Measurements from ENCODE around the gene SUGP2. TPM values are rescaled to one million over a fixed set of nuclear protein-coding genes. Genes with fewer than 3 reads are reported as not detected.

SUGP2 gene
- polyA plus RNA-seq, 1 donor (not counting 4 experiments of a cell fraction or from before 2014, with no cell fraction given): 51.2 TPM

- H3K79me2 ChIP-seq (ENCODE audit: control insufficient read depth, insufficient read depth, low read length): no peaks in the 10 kb centered on the region
Measured at GRCh38 chr19:18966307-18966706, 67.0 kb downstream of the SUGP2 start.

GRCh38 chr19:18964121-18964520 is 69.2 kb downstream of the SUGP2 start:
- no peak overlapping the region for H3K27ac ChIP-seq (ENCODE audit: control insufficient read depth, insufficient read depth, low read length)

More at GRCh38 chr19:18966307-18966706, 67.0 kb downstream of the SUGP2 start:
- dilution Hi-C loops (cut with MboI; ENCODE audit: extremely low pct_ligation_motif_present, low sequenced_read_pairs): no loop called here
- no peak for DNase-seq (ENCODE audit: low read depth, low spot score)
- Histone ChIP-seq H3K36me3 (ENCODE audit: control insufficient read depth in 2 of 2, extremely low read depth in 1 of 2, insufficient read depth in 2 of 2, low read length in 2 of 2) (no peaks in the 10 kb centered on the region), H3K9ac (ENCODE audit: control insufficient read depth, extremely low read depth, insufficient read depth, low read length) (no peak overlapping the region), H3K9me1 (ENCODE audit: control insufficient read depth, extremely low read depth, insufficient read depth, low read length) (no peaks in the 10 kb centered on the region), H4K20me1 (ENCODE audit: control insufficient read depth, extremely low read depth, insufficient read depth, low read length) (no peaks in the 10 kb centered on the region), H3K4me1 (ENCODE audit: control insufficient read depth, extremely low read depth, insufficient read depth, low read length) (peaks cover 7% of the 10 kb centered on the region), H3K4me2 (ENCODE audit: control insufficient read depth, extremely low read depth, insufficient read depth, low read depth, low read length) (no peak overlapping the region), H3K27me3 (ENCODE audit: control insufficient read depth, extremely low read depth, insufficient read depth, low read length) (peaks cover 5% of the 10 kb centered on the region), H3K27ac (ENCODE audit: control insufficient read depth, insufficient read depth, low read length) (no peak overlapping the region), H3K9me3 (ENCODE audit: control insufficient read depth, low read depth, low read length) (no peaks in the 10 kb centered on the region), H2AFZ (ENCODE audit: control insufficient read depth, low read length) (no peak overlapping the region), H3K4me3 (ENCODE audit: control insufficient read depth in 2 of 3, extremely low read depth in 1 of 3, insufficient read depth in 2 of 3, low read depth in 1 of 3, low read length in 3 of 3) (no peak overlapping the region)
- no peak for TF ChIP-seq CTCF (optimal IDR thresholded peaks at IDR 0.05 in 1 of 3, IDR thresholded peaks at IDR 0.05 in 1 of 3, conservative IDR thresholded peaks at IDR 0.05 in 1 of 3; ENCODE audit: extremely low read depth in 1 of 3, insufficient read depth in 2 of 3, low read length in 3 of 3)
- TF ChIP-seq EZH2 (IDR thresholded peaks at IDR 0.05; ENCODE audit: low read length): no peak
- no peak for FAIRE-seq

More at GRCh38 chr19:18964121-18964520, 69.2 kb downstream of the SUGP2 start:
- Histone ChIP-seq H3K27me3 (ENCODE audit: control insufficient read depth, extremely low read depth, insufficient read depth, low read length) (peaks cover 5% of the 10 kb centered on the region), H3K9ac (ENCODE audit: control insufficient read depth, extremely low read depth, insufficient read depth, low read length) (no peak overlapping the region), H3K4me1 (ENCODE audit: control insufficient read depth, extremely low read depth, insufficient read depth, low read length) (no peaks in the 10 kb centered on the region), H3K9me1 (ENCODE audit: control insufficient read depth, extremely low read depth, insufficient read depth, low read length) (no peaks in the 10 kb centered on the region), H4K20me1 (ENCODE audit: control insufficient read depth, extremely low read depth, insufficient read depth, low read length) (no peaks in the 10 kb centered on the region), H3K79me2 (ENCODE audit: control insufficient read depth, insufficient read depth, low read length) (no peaks in the 10 kb centered on the region), H3K9me3 (ENCODE audit: control insufficient read depth, low read depth, low read length) (no peaks in the 10 kb centered on the region), H3K4me3 (ENCODE audit: control insufficient read depth in 2 of 3, extremely low read depth in 1 of 3, insufficient read depth in 2 of 3, low read depth in 1 of 3, low read length in 3 of 3) (no peak overlapping the region), H3K36me3 (ENCODE audit: control insufficient read depth in 2 of 2, extremely low read depth in 1 of 2, insufficient read depth in 2 of 2, low read length in 2 of 2) (no peaks in the 10 kb centered on the region), H2AFZ (ENCODE audit: control insufficient read depth, low read length) (no peak overlapping the region), H3K4me2 (ENCODE audit: control insufficient read depth, extremely low read depth, insufficient read depth, low read depth, low read length) (no peak overlapping the region)
- dilution Hi-C loops (cut with MboI; ENCODE audit: extremely low pct_ligation_motif_present, low sequenced_read_pairs): no loop called here
- TF ChIP-seq EZH2 (IDR thresholded peaks at IDR 0.05; ENCODE audit: low read length) (no peak), CTCF (optimal IDR thresholded peaks at IDR 0.05 in 1 of 3, IDR thresholded peaks at IDR 0.05 in 1 of 3, conservative IDR thresholded peaks at IDR 0.05 in 1 of 3; ENCODE audit: extremely low read depth in 1 of 3, insufficient read depth in 2 of 3, low read length in 3 of 3) (no peak)
- no peak for FAIRE-seq
- no peak for DNase-seq (ENCODE audit: low read depth, low spot score)

All from keratinocyte (primary cell).